A673 (cell line): ENCODE measurements around the gene CCNL1. TPM values are rescaled to one million over a fixed set of nuclear protein-coding genes. Genes with fewer than 3 reads are reported as not detected.
"Not testable (repeated sequence)": the region's sequence is repeated elsewhere in the genome, so short reads cannot be mapped to it uniquely, and the experiment has no call there.

Experiments
- BruUV-seq: library from RNA; stranded (reverse); fragments of 400-500 nt; replicated peaks from 2 replicates; lab custom pipeline; 2021; lab: Mats Ljungman, UMichigan
- CTCF ChIA-PET: fragments of 300-600 bp; sonication (Branson Sonifier 250); formaldehyde crosslinking; loops from one replicate; lab custom pipeline; 2022; ENCODE audit warnings: antibody characterized with exemption; lab: Charles Lee
- POLR2A ChIA-PET: fragments of 300-600 bp; sonication (Branson Sonifier 250); formaldehyde crosslinking; loops from one replicate; lab custom pipeline; 2022; ENCODE audit warnings: antibody characterized with exemption; ENCODE audit not compliant: low non-redundant PET; lab: Charles Lee
- DNase-seq: peaks from one replicate; pipeline ENCODE4 v3.0.0-alpha.2; 2015; ENCODE audit warnings: low spot score
- H3K27ac ChIP-seq: fragments of 200-600 bp; sonication (generic); 2 replicates; pipeline ENCODE4 v1.5.1; 2016; ENCODE audit warnings: mixed run types, low read depth, mild to moderate bottlenecking, mixed read lengths, antibody characterized with exemption, low read length; ENCODE audit not compliant: poor library complexity, severe bottlenecking
- H3K27me3 ChIP-seq: fragments of 200-600 bp; sonication (generic); replicated peaks from 2 replicates; pipeline ENCODE4 v1.6.1; 2017; ENCODE audit warnings: mixed run types, low read depth, mild to moderate bottlenecking, mixed read lengths, antibody characterized with exemption, low read length; ENCODE audit not compliant: insufficient read depth, poor library complexity
- H3K36me3 ChIP-seq: fragments of 200-600 bp; sonication (generic); 2 replicates; pipeline ENCODE4 v1.6.1; 2016; ENCODE audit warnings: mixed run types, mild to moderate bottlenecking, mixed read lengths, antibody characterized with exemption, low read length; ENCODE audit not compliant: insufficient read depth, poor library complexity, severe bottlenecking
- H3K4me1 ChIP-seq: fragments of 200-600 bp; sonication (generic); 2 replicates; pipeline ENCODE4 v1.6.1; 2017; ENCODE audit warnings: mixed run types, mild to moderate bottlenecking, mixed read lengths, antibody characterized with exemption, low read length; ENCODE audit not compliant: insufficient read depth, poor library complexity, severe bottlenecking
- H3K4me3 ChIP-seq: fragments of 200-600 bp; sonication (generic); 2 replicates; pipeline ENCODE4 v1.5.1; 2016; ENCODE audit warnings: low read depth, mixed run types, mild to moderate bottlenecking, mixed read lengths, low read length; ENCODE audit not compliant: poor library complexity, severe bottlenecking
- H3K9me3 ChIP-seq: fragments of 200-600 bp; sonication (generic); 2 replicates; pipeline ENCODE4 v1.6.1; 2016; ENCODE audit warnings: mixed run types, low read depth, mild to moderate bottlenecking, mixed read lengths, antibody characterized with exemption, low read length; ENCODE audit not compliant: poor library complexity, severe bottlenecking
- CTCF ChIP-seq: fragments of 300-800, 200-600 bp; sonication (generic); conservative IDR thresholded peaks from 2 replicates; pipeline ENCODE4 v1.5.1; 2017; ENCODE audit warnings: low read depth, mild to moderate bottlenecking, antibody characterized with exemption, low read length, moderate library complexity, mixed read lengths
- EZH2 ChIP-seq: fragments of 200-600 bp; sonication (generic); IDR thresholded peaks from 2 replicates; pipeline ENCODE4 v1.6.1; 2017; ENCODE audit warnings: borderline replicate concordance, low read depth, mild to moderate bottlenecking, mixed read lengths, antibody characterized with exemption, low read length; ENCODE audit not compliant: poor library complexity, severe bottlenecking
- intact Hi-C: fragments of 100-400 bp; cut with micrococcal nuclease; formaldehyde crosslinking; loops from one replicate; pipeline ENCODE4 v1.10.0; 2022; ENCODE audit not compliant: unreplicated experiment
- total RNA-seq: library from RNA; stranded (reverse); gene quantifications from 2 replicates; pipeline ENCODE4 v1.2.3, GENCODE V29; 2021

The CCNL1 gene
- total RNA-seq, 1 experiment from 2014 or later = 101 TPM

GRCh38 chr3:157103860-157104259, 56.1 kb downstream of the CCNL1 start:
- Histone ChIP-seq H3K4me3 (no peak overlapping the region), H3K36me3 (no peaks in the 10 kb centered on the region), H3K4me1 (peaks cover 12% of the 10 kb centered on the region), H3K9me3 (no peaks in the 10 kb centered on the region), H3K27me3 (no peaks in the 10 kb centered on the region), H3K27ac (no peak overlapping the region)
- intact Hi-C loops = no loop called here
- POLR2A ChIA-PET = no interaction called here
- TF ChIP-seq CTCF = no peak
- BruUV-seq = no TSS peak
- CTCF ChIA-PET = no interaction called here
- no peak for DNase-seq

- TF ChIP-seq CTCF = no peak
- TF ChIP-seq EZH2 = no peak
- BruUV-seq = no TSS peak
- POLR2A ChIA-PET = no interaction called here
- Histone ChIP-seq H3K27me3 (no peaks in the 10 kb centered on the region), H3K27ac (no peak overlapping the region), H3K9me3 (no peaks in the 10 kb centered on the region), H3K4me3 (no peak overlapping the region), H3K36me3 (no peaks in the 10 kb centered on the region), H3K4me1 (peaks cover 8% of the 10 kb centered on the region)
- DNase-seq = no peak
- intact Hi-C loops = no loop called here
- CTCF ChIA-PET = no interaction called here
These were observed 56.7 kb downstream of the CCNL1 start for GRCh38 chr3:157103280-157103679.

- POLR2A ChIA-PET, H3K27me3 ChIP-seq, H3K36me3 ChIP-seq, H3K27ac ChIP-seq, H3K4me1 ChIP-seq, intact Hi-C loops, H3K4me3 ChIP-seq, BruUV-seq, CTCF ChIA-PET, DNase-seq, H3K9me3 ChIP-seq: not testable (repeated sequence)
These were observed 57.4 kb downstream of the CCNL1 start for GRCh38 chr3:157102595-157102994.

GRCh38 chr3:157102098-157102497, 57.8 kb downstream of the CCNL1 start:
- no peak overlapping the region for H3K4me3 ChIP-seq
- TF ChIP-seq EZH2 (no peak), CTCF (no peak)
- no peaks in the 10 kb centered on the region for H3K4me1 ChIP-seq
- ChIA-PET CTCF (no interaction called here), POLR2A (no interaction called here)
- no TSS peak for BruUV-seq
- H3K36me3 ChIP-seq = no peaks in the 10 kb centered on the region
- DNase-seq = no peak
- no peaks in the 10 kb centered on the region for H3K9me3 ChIP-seq
- intact Hi-C loops = no loop called here
- no peaks in the 10 kb centered on the region for H3K27me3 ChIP-seq
- no peak overlapping the region for H3K27ac ChIP-seq
